HG02571 (cell line): ENCODE data around the gene ELFN2.

Experiments
- ATAC-seq: cut with Tn5 transposase; IDR thresholded peaks from one replicate; pipeline ENCODE4 v1.9.1; 2021; ENCODE audit warnings: mild to moderate bottlenecking, moderate library complexity; ENCODE audit not compliant: unreplicated experiment

The ELFN2 gene

GRCh38 chr22:37318364-37319109, 108.7 kb downstream of the ELFN2 start:
- no peak for ATAC-seq
